Body of pancreas (tissue), 4 donors: ENCODE measurements around the gene XPR1.

Experiments
- POLR2A ChIP-seq, 3 donors: fragments of 450-650 bp; IDR thresholded peaks; one replicate each; pipeline ENCODE4 v1.6.1; 2016; ENCODE audit warnings: antibody characterized with exemption in 3 of 3, mild to moderate bottlenecking in 2 of 3
- TF ChIP-seq, protein P1 (sequence below), 7 experiments: fragments of 450-650 bp in 4 of 7; fragments of 200-600 bp in 3 of 7; sonication (generic) in 3 of 7; IDR thresholded peaks; one replicate each; pipeline ENCODE4 v1.5.1; 2016 to 2019; ENCODE audit warnings: antibody characterized with exemption in 7 of 7

DNA sequence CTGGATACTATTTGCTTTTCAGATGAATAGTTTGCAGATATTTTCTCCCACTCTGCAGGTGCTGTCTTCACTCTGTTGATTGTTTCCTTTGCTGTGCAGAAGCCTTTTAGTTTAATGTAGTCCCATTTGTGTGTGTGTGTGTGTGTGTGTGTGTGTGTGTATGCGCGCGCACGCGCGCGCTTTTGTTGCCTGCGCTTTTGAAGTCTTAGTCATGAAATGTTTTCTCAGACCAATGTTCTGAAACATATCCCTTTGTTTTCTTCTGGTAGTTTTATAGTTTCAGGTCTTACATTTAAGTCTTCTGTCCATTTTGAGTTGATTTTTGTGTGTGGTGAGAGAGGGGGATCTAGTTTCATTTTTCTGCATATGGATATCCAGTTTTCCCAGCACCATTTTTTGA lies 63.5 kb downstream of the XPR1 start:
- TF ChIP-seq, protein P1, sequence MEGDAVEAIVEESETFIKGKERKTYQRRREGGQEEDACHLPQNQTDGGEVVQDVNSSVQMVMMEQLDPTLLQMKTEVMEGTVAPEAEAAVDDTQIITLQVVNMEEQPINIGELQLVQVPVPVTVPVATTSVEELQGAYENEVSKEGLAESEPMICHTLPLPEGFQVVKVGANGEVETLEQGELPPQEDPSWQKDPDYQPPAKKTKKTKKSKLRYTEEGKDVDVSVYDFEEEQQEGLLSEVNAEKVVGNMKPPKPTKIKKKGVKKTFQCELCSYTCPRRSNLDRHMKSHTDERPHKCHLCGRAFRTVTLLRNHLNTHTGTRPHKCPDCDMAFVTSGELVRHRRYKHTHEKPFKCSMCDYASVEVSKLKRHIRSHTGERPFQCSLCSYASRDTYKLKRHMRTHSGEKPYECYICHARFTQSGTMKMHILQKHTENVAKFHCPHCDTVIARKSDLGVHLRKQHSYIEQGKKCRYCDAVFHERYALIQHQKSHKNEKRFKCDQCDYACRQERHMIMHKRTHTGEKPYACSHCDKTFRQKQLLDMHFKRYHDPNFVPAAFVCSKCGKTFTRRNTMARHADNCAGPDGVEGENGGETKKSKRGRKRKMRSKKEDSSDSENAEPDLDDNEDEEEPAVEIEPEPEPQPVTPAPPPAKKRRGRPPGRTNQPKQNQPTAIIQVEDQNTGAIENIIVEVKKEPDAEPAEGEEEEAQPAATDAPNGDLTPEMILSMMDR (IDR thresholded peaks at IDR 0.05): no peak
- no peak for TF ChIP-seq POLR2A (IDR thresholded peaks at IDR 0.05)
